ENCODE data around the gene MNAT1.
"Not testable (repeated sequence)": the region's sequence is repeated elsewhere in the genome, so short reads cannot be mapped to it uniquely, and the experiment has no call there.

MNAT1 gene

DNA sequence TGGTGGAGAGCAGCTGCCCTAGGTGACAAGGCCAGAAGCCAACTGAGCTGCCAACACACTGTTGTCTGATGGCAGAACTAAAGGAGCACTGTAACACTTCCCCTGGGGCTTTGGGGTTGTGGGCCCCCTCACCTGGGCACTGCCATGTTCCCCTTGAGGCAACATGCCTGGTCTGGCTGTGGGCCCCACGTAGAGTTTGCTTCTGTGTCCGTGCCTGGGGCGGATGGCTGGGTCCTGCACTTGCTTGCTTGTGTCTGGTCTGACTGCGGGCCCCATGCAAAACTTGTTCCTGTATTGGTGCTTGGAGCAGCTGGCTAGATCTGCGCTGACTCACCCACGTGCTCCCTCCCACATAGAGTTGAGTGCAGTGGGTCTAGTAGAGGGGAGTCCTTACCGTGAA lies 78.4 kb downstream of the MNAT1 start:
- FAIRE-seq (no peak), DNase-seq (ENCODE audit: insufficient read length) (no peak)
- TF ChIP-seq TAF1 (IDR thresholded peaks at IDR 0.05; ENCODE audit: borderline replicate concordance, low read depth, low read length) (no peak), POLR2AphosphoS5 (IDR thresholded peaks at IDR 0.05; ENCODE audit: low read depth, low read length) (no peak), POLR2A (IDR thresholded peaks at IDR 0.05; ENCODE audit: low read depth, low read length) (no peak)

- DNase-seq (ENCODE audit: insufficient read length) (no peak), FAIRE-seq (peak; percentile 46)
- TF ChIP-seq POLR2A (IDR thresholded peaks at IDR 0.05; ENCODE audit: low read depth, low read length) (no peak), POLR2AphosphoS5 (IDR thresholded peaks at IDR 0.05; ENCODE audit: low read depth, low read length) (no peak), TAF1 (IDR thresholded peaks at IDR 0.05; ENCODE audit: borderline replicate concordance, low read depth, low read length) (no peak)
Measured at GRCh38 chr14:60815371-60815770, 80.8 kb downstream of the MNAT1 start.

- no peak for DNase-seq (ENCODE audit: insufficient read length)
- TF ChIP-seq POLR2AphosphoS5 (IDR thresholded peaks at IDR 0.05; ENCODE audit: low read depth, low read length) (no peak), TAF1 (IDR thresholded peaks at IDR 0.05; ENCODE audit: borderline replicate concordance, low read depth, low read length) (no peak), POLR2A (IDR thresholded peaks at IDR 0.05; ENCODE audit: low read depth, low read length) (no peak)
- no peak for FAIRE-seq
Measured at GRCh38 chr14:60817113-60817512, 82.6 kb downstream of the MNAT1 start.

DNA sequence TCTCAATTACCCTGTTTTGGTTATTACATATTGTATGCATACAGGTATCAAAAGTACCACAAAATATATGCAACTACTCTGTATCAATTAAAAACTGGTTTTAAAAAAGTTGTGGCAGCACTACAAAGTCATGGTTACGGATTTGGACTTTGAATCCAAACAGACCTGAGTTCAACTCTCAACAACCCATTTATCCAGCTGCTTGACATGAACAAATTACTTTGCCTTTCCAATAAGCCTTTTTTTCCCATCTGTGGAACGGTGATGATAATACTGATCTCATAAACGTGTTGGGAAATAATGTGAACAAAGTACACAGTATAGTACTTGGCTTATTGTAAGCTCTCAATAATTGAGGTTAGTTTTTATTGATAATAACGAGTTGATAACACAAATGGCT lies 85.0 kb downstream of the MNAT1 start:
- FAIRE-seq: no peak
- TF ChIP-seq TAF1 (IDR thresholded peaks at IDR 0.05; ENCODE audit: borderline replicate concordance, low read depth, low read length) (no peak), POLR2AphosphoS5 (IDR thresholded peaks at IDR 0.05; ENCODE audit: low read depth, low read length) (no peak), POLR2A (IDR thresholded peaks at IDR 0.05; ENCODE audit: low read depth, low read length) (no peak)

GRCh38 chr14:60838601-60839000 lies 104.0 kb downstream of the MNAT1 start:
- FAIRE-seq (no peak), DNase-seq (ENCODE audit: insufficient read length) (no peak)
- no peak for TF ChIP-seq TAF1 (IDR thresholded peaks at IDR 0.05; ENCODE audit: borderline replicate concordance, low read depth, low read length)

More for the DNA sequence above, 85.0 kb downstream of the MNAT1 start:
- no peak for DNase-seq (ENCODE audit: insufficient read length)

DNA sequence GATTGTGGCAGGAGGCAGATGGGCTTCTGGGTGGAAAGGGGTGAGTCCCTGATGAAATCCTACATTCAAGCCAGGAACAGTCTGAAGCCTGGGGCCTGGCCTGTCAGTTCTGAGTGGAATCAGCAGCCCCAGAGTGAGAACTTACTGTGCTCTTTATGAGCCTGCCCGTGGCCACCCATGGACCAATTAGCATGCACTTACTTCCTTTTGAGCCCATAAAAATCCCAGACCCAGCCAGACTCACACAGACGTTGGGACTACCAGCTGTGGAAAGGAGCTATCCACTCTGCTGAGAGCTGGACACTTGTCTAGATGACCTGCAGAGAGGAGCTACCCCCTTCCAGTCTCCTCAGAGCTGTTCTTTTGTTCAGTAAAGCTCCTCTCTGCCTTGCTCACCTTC lies 104.5 kb downstream of the MNAT1 start:
- no peak for DNase-seq (ENCODE audit: insufficient read length)
- no peak for FAIRE-seq
- TF ChIP-seq TAF1 (IDR thresholded peaks at IDR 0.05; ENCODE audit: borderline replicate concordance, low read depth, low read length) (no peak), POLR2AphosphoS5 (IDR thresholded peaks at IDR 0.05; ENCODE audit: low read depth, low read length) (no peak), POLR2A (IDR thresholded peaks at IDR 0.05; ENCODE audit: low read depth, low read length) (no peak)

- no peak for TF ChIP-seq POLR2AphosphoS5 (IDR thresholded peaks at IDR 0.05; ENCODE audit: low read depth, low read length)
- no peak for TF ChIP-seq POLR2A (IDR thresholded peaks at IDR 0.05; ENCODE audit: low read depth, low read length)
- no peak for TF ChIP-seq TAF1 (IDR thresholded peaks at IDR 0.05; ENCODE audit: borderline replicate concordance, low read depth, low read length)
- no peak for FAIRE-seq
- no peak for DNase-seq (ENCODE audit: insufficient read length)
Measured at GRCh38 chr14:60839657-60840056, 105.1 kb downstream of the MNAT1 start.

DNA sequence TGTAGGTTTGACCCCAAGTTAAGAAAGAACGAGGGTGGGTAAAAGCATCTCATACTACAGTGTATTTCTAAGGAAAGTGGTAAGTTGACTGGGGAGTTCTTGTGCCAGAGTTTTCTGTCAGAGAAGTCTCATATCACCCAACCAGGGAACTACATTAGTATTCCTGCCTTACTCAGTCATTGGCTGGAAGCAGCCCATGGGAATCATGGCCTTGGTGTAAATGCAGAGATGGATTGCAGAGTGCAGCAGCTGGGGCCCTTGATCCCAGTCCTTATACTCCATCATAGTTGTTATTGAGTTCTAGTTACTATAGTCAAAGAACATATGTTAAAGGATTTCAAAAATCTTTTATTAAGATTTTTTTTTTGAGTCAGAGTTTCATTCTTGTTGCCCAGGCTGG lies 105.8 kb downstream of the MNAT1 start:
- DNase-seq (ENCODE audit: insufficient read length): no peak
- no peak for TF ChIP-seq POLR2AphosphoS5 (IDR thresholded peaks at IDR 0.05; ENCODE audit: low read depth, low read length)
- TF ChIP-seq POLR2A (IDR thresholded peaks at IDR 0.05; ENCODE audit: low read depth, low read length): no peak
- TF ChIP-seq TAF1 (IDR thresholded peaks at IDR 0.05; ENCODE audit: borderline replicate concordance, low read depth, low read length): no peak
- FAIRE-seq: no peak

- DNase-seq (ENCODE audit: insufficient read length) (no peak), FAIRE-seq (no peak)
- TF ChIP-seq POLR2A (IDR thresholded peaks at IDR 0.05; ENCODE audit: low read depth, low read length) (no peak), TAF1 (IDR thresholded peaks at IDR 0.05; ENCODE audit: borderline replicate concordance, low read depth, low read length) (no peak), POLR2AphosphoS5 (IDR thresholded peaks at IDR 0.05; ENCODE audit: low read depth, low read length) (no peak)
Measured at GRCh38 chr14:60845523-60845922, 111.0 kb downstream of the MNAT1 start.

DNA sequence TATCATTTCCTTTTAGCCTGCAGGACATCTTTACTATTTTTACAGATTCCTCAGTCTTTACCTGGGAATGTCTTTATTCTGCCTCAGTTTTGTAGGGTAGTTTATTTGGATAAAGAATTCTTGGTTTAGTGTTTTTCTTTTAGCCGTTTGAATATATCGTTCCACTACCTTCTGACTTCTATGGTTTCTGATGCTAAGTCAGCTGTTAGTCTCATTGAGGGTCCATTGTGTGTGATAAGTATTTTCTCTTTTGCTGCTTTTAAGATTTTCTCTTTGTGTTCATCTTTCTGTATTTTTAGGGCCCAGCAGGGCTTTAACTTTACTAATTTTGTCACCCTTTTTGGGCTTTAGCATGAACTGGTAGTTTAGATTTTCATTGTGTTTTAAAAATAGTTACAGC lies 113.5 kb downstream of the MNAT1 start:
- TF ChIP-seq POLR2AphosphoS5 (IDR thresholded peaks at IDR 0.05; ENCODE audit: low read depth, low read length) (no peak), POLR2A (IDR thresholded peaks at IDR 0.05; ENCODE audit: low read depth, low read length) (no peak), TAF1 (IDR thresholded peaks at IDR 0.05; ENCODE audit: borderline replicate concordance, low read depth, low read length) (no peak)

DNA sequence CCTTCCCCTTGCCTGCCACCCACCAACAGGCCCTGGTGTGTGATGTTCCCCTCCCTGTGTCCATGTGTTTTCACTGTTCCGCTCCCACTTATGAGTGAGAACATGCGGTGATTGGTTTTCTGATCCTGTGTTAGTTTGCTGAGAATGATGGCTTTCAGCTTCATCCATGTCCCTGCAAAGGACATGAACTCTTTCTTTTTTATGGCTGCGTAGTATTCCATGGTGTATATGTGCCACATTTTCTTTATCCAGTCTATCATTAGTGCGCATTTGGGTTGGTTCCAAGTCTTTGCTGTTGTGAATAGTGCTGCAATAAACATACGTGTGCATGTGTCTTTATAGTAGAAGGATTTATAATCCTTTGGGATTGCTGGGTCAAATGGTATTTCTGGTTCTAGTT lies 117.1 kb downstream of the MNAT1 start:
- not testable (repeated sequence) for DNase-seq (ENCODE audit: insufficient read length); FAIRE-seq

More for the DNA sequence above, 113.5 kb downstream of the MNAT1 start:
- FAIRE-seq: no peak
- no peak for DNase-seq (ENCODE audit: insufficient read length)

DNA sequence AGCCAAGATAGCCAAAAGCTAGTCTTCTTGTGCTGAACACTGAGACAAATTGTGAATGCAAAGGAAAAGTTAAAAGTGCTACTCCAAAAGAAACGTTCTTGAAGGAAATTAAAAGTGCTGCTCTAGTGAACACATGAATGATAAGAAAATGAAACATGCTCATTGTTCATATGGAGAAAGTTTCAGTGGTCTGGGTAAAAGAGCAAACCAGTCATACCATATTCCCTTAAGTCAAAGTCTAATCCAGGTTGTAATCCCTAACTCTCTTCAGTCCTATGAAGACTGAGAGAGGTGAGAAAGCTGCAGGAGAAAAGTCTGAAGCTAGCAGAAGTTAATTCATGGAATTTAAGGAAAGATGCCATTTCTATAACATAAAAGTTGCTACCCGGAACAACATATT lies 121.5 kb downstream of the MNAT1 start:
- FAIRE-seq: no peak
- no peak for DNase-seq (ENCODE audit: insufficient read length)
- no peak for TF ChIP-seq TAF1 (IDR thresholded peaks at IDR 0.05; ENCODE audit: borderline replicate concordance, low read depth, low read length)
- no peak for TF ChIP-seq POLR2A (IDR thresholded peaks at IDR 0.05; ENCODE audit: low read depth, low read length)
- TF ChIP-seq POLR2AphosphoS5 (IDR thresholded peaks at IDR 0.05; ENCODE audit: low read depth, low read length): no peak

DNA sequence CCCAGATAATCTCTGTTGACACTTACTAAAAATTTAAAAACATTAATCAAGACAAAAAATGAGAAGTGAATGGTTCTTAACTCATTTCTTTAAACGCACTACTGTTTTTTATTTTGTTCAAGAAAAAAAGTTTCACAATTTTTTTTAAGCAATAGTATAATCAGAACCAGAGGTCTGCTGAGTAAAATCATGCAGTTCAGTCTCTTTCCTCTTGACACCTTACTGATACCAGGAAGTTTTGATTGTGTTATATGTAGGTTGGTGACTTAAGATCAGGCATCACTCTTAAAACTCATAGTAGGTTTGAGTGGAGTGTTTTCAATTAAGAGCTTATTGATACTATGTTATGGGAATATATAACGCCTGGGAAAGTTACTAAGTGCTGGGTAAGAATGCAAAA lies 125.0 kb downstream of the MNAT1 start:
- FAIRE-seq (no peak), DNase-seq (ENCODE audit: insufficient read length) (no peak)
- TF ChIP-seq POLR2A (IDR thresholded peaks at IDR 0.05; ENCODE audit: low read depth, low read length) (no peak), TAF1 (IDR thresholded peaks at IDR 0.05; ENCODE audit: borderline replicate concordance, low read depth, low read length) (no peak), POLR2AphosphoS5 (IDR thresholded peaks at IDR 0.05; ENCODE audit: low read depth, low read length) (no peak)
